Measurements from ENCODE around the gene MAX. TPM values are rescaled to one million over a fixed set of nuclear protein-coding genes. Genes with fewer than 3 reads are reported as not detected.

MAX gene
- total and polyA plus RNA-seq, 2 of the 8 experiments (the other 6 are each of a cell fraction or from before 2014, with no cell fraction given), result 36.9 to 65.1 TPM

- Histone ChIP-seq H3K79me1 (ENCODE audit: low read depth, low read length) (no peaks in the 10 kb centered on the region), H3K4me2 (ENCODE audit: insufficient read depth in 1 of 2, low read depth in 2 of 2, low read length in 2 of 2) (no peak overlapping the region), H4K20me1 (replicated peaks in 1 of 2; ENCODE audit: control insufficient read depth in 1 of 2, insufficient read depth in 2 of 2, low read length in 2 of 2) (peaks cover 0 to 6% of the 10 kb centered on the region in 2 experiments), H3K36me3 (ENCODE audit: control insufficient read depth in 2 of 4, insufficient read depth in 4 of 4, low read length in 3 of 4) (peaks cover 0 to 3% (median 0%) of the 10 kb centered on the region in 4 experiments; a peak in 1 of 8 replicates), H3K23ac (ENCODE audit: insufficient read length) (no peak overlapping the region), H3K9me3 (ENCODE audit: insufficient read depth in 2 of 2, low read depth in 1 of 2, low read length in 1 of 2) (no peaks in the 10 kb centered on the region), H3K27me3 (replicated peaks in 1 of 4; ENCODE audit: control insufficient read depth in 3 of 4, extremely low read depth in 1 of 4, insufficient read depth in 3 of 4, low read length in 3 of 4) (no peaks in the 10 kb centered on the region), H3K4me1 (replicated peaks in 1 of 4; ENCODE audit: control insufficient read depth in 3 of 4, insufficient read depth in 4 of 4, low read length in 3 of 4) (no peaks in the 10 kb centered on the region), H3K18ac (ENCODE audit: extremely low read depth, low read length) (no peak overlapping the region), H2BK120ac (replicated peaks; ENCODE audit: low read depth, low read length) (no peak overlapping the region), H2AFZ (ENCODE audit: low read length) (no peak overlapping the region), H3K27ac (ENCODE audit: low read depth, low read length) (no peak overlapping the region), H2BK12ac (ENCODE audit: low read depth, low read length) (no peak overlapping the region), H3K56ac (replicated peaks; ENCODE audit: insufficient read length, low read depth, low read length) (no peak overlapping the region), H4K91ac (replicated peaks; ENCODE audit: insufficient read length, low read length) (no peak overlapping the region), H3K14ac (ENCODE audit: insufficient read length) (no peak overlapping the region), H3K4me3 (ENCODE audit: extremely low read depth in 1 of 4, insufficient read depth in 2 of 4, low read depth in 3 of 4, low read length in 4 of 4) (no peak overlapping the region), H2BK15ac (ENCODE audit: low read length) (no peak overlapping the region), H2BK20ac (ENCODE audit: low read length) (no peak overlapping the region), H2BK5ac (ENCODE audit: low read depth, low read length) (no peak overlapping the region), H4K8ac (ENCODE audit: extremely low read depth, insufficient read depth, low read length) (no peak overlapping the region), H4K5ac (ENCODE audit: insufficient read length, low read depth, low read length) (no peak overlapping the region), H3K79me2 (ENCODE audit: control insufficient read depth in 1 of 2, insufficient read depth in 2 of 2, low read length in 2 of 2) (no peaks in the 10 kb centered on the region), H3K23me2 (ENCODE audit: low read depth, low read length) (no peaks in the 10 kb centered on the region), H3K9ac (replicated peaks in 1 of 4; ENCODE audit: extremely low read depth in 1 of 4, low read depth in 3 of 4, low read length in 3 of 4) (no peak overlapping the region), H2AK5ac (ENCODE audit: low read depth, low read length) (no peak overlapping the region), H3K4ac (replicated peaks; ENCODE audit: insufficient read length, low read depth, low read length) (no peak overlapping the region)
- ChIA-PET CTCF (ENCODE audit: partially characterized antibody) (interaction anchor here (0.8 to 2.4 kb wide), 2 partner anchors 33 to 52 kb away, joined by 3 to 6 read pairs; no protein-coding TSS in a partner anchor), POLR2A (ENCODE audit: partially characterized antibody) (no interaction called here)
- no peak for FAIRE-seq
- no peak for DNase-seq (ENCODE audit: low read depth in 1 of 2, low spot score in 2 of 2)
- 81% methylated on average over 3 of the region's 3 CpGs; no CpG with 5 or more reads in 1 of the 2 experiments for WGBS, 2 experiments (ENCODE audit: extremely low coverage in 1 of 2, insufficient coverage in 1 of 2, insufficient read length in 1 of 2, insufficient replicate concordance in 2 of 2, low coverage in 1 of 2, low lambda C conversion rate in 2 of 2, missing lambda C conversion rate in 1 of 2)
- TF ChIP-seq E2F6 (IDR thresholded peaks at IDR 0.05), result no peak
- TF ChIP-seq SIX5 (IDR thresholded peaks at IDR 0.05; ENCODE audit: low read depth, low read length), result no peak
- TF ChIP-seq BRCA1 (IDR thresholded peaks at IDR 0.05; ENCODE audit: low read depth, low read length), result no peak
- no peak for TF ChIP-seq KDM5A (IDR thresholded peaks at IDR 0.05; ENCODE audit: low read length)
- no peak for TF ChIP-seq CTBP2 (IDR thresholded peaks at IDR 0.05; ENCODE audit: borderline replicate concordance, insufficient read depth, insufficient read length, low read length)
- no peak for TF ChIP-seq BACH1 (IDR thresholded peaks at IDR 0.05; ENCODE audit: low read length)
- TF ChIP-seq CBX5 (IDR thresholded peaks at IDR 0.05; ENCODE audit: low read depth, low read length), result no peak
- no peak for TF ChIP-seq TAF1 (IDR thresholded peaks at IDR 0.05; ENCODE audit: low read depth, low read length)
- TF ChIP-seq KDM4A (IDR thresholded peaks at IDR 0.05; ENCODE audit: low read depth, low read length, severe bottlenecking), result no peak
- TF ChIP-seq TEAD4 (IDR thresholded peaks at IDR 0.05; ENCODE audit: low read depth, low read length), result no peak
- no peak for TF ChIP-seq POU5F1 (IDR thresholded peaks at IDR 0.05; ENCODE audit: low read depth, low read length)
- no peak for TF ChIP-seq RFX5 (IDR thresholded peaks at IDR 0.05; ENCODE audit: borderline replicate concordance, low read depth, low read length)
- TF ChIP-seq EZH2 (IDR thresholded peaks at IDR 0.05; ENCODE audit: low read depth, low read length, severe bottlenecking), result no peak
- TF ChIP-seq TBP (IDR thresholded peaks at IDR 0.05; ENCODE audit: low read depth, low read length), result no peak
- TF ChIP-seq GABPA (IDR thresholded peaks at IDR 0.05; ENCODE audit: borderline replicate concordance, insufficient read depth, low read length), result no peak
These were observed 48.9 kb downstream of the MAX start for GRCh38 chr14:65053466-65053865.
